K562 (cell line): ENCODE measurements around the gene EPB41L4A. TPM values are rescaled to one million over a fixed set of nuclear protein-coding genes. Genes with fewer than 3 reads are reported as not detected.

ENCODE experiments used
- ATAC-seq: fragments of 200-7000 bp; cut with Tn5 transposase; 3 replicates; pipeline ENCODE4 v1.9.1; 2020; ENCODE audit warnings: moderate library complexity
- BruUV-seq: library from RNA; stranded (reverse); fragments of 400-500 nt; replicated peaks from 2 replicates; lab custom pipeline; 2021; lab: Mats Ljungman, UMichigan
- CTCF ChIA-PET: fragments of 300-600 bp; formaldehyde crosslinking; extraction: SDS; loops from one replicate; lab custom pipeline; 2021; ENCODE audit warnings: low intra/inter-chr PET ratio; lab: Yijun Ruan, JAX
- POLR2A ChIA-PET: fragments of 300-600, 350-650 bp; sonication (Branson Sonifier 250); formaldehyde crosslinking; extraction: SDS; loops from one replicate; lab custom pipeline; 2021; ENCODE audit warnings: antibody characterized with exemption, inconsistent platforms; lab: Yijun Ruan, JAX
- DNase-seq, 4 experiments: peaks; one replicate each; pipeline versions ENCODE4 v3.0.0 to v3.0.0-alpha.2; 2011 to 2018; ENCODE audit warnings: low spot score in 3 of 4, mixed read lengths in 3 of 4; ENCODE audit errors: extremely low read depth in 1 of 4
- FAIRE-seq: peaks from 2 replicates; lab custom pipeline; 2011; peaks lifted over from hg19 to GRCh38; lab: Jason Lieb, UNC
- H2AFZ ChIP-seq: 2 replicates; pipeline ENCODE4 v1.6.0; 2011; ENCODE audit warnings: low read depth, low read length, control low read depth, inconsistent platforms
- H3K27ac ChIP-seq: fragments of 200-600 bp; 3 replicates; pipeline ENCODE4 v1.8.0; 2011; ENCODE audit warnings: low read depth, mild to moderate bottlenecking, control low read depth, inconsistent platforms, low read length, moderate library complexity, mixed read lengths; ENCODE audit errors: extremely low read depth
- H3K27me3 ChIP-seq, 2 experiments: fragments of 300-600 bp in 1 of 2; 2 replicates in 1 of 2; 3 replicates in 1 of 2; pipeline versions ENCODE4 v1.6.0 to v1.8.0; 2011; ENCODE audit warnings: inconsistent platforms in 2 of 2, low read length in 2 of 2, mild to moderate bottlenecking in 1 of 2, mixed read lengths in 1 of 2, moderate library complexity in 1 of 2; ENCODE audit not compliant: control insufficient read depth in 2 of 2, insufficient read depth in 2 of 2
- H3K36me3 ChIP-seq: fragments of 300-600 bp; 3 replicates; pipeline ENCODE4 v1.8.0; 2011; ENCODE audit warnings: mild to moderate bottlenecking, low read length, inconsistent platforms; ENCODE audit not compliant: control insufficient read depth, insufficient read depth
- H3K4me1 ChIP-seq, 2 experiments: fragments of 200-600 bp in 1 of 2; replicated peaks in 1 of 2; 2 replicates in 1 of 2; 3 replicates in 1 of 2; pipeline versions ENCODE4 v1.5.1 to v1.8.0; 2011; ENCODE audit warnings: inconsistent platforms in 2 of 2, low read length in 2 of 2, mild to moderate bottlenecking in 1 of 2, mixed read lengths in 1 of 2, moderate library complexity in 1 of 2; ENCODE audit not compliant: control insufficient read depth in 2 of 2, insufficient read depth in 2 of 2
- H3K4me2 ChIP-seq: 2 replicates; pipeline ENCODE4 v1.6.1; 2011; ENCODE audit warnings: low read length, control low read depth, inconsistent platforms, mixed read lengths; ENCODE audit not compliant: insufficient read depth
- H3K4me3 ChIP-seq: fragments of 200-600 bp; sonication (generic), shearing (Covaris generic); 2 replicates; pipeline ENCODE4 v1.5.1; 2016; ENCODE audit warnings: control low read depth, inconsistent platforms
- H3K79me2 ChIP-seq: fragments of 200-600 bp; 3 replicates; pipeline ENCODE4 v1.8.0; 2011; ENCODE audit warnings: low read length, inconsistent platforms; ENCODE audit not compliant: control insufficient read depth, insufficient read depth
- H3K9ac ChIP-seq, 2 experiments: 2 replicates each; pipeline versions ENCODE4 v1.6.0 to v1.6.1; 2011; ENCODE audit warnings: low read depth in 2 of 2, low read length in 2 of 2, control low read depth in 1 of 2, inconsistent platforms in 1 of 2, mild to moderate bottlenecking in 1 of 2, mixed read lengths in 1 of 2; ENCODE audit not compliant: insufficient read depth in 1 of 2
- H3K9me1 ChIP-seq: one replicate; pipeline ENCODE4 v1.6.0; 2011; ENCODE audit warnings: inconsistent platforms, mild to moderate bottlenecking, low read length, moderate library complexity; ENCODE audit not compliant: control insufficient read depth, insufficient read depth
- H3K9me3 ChIP-seq: replicated peaks from 2 replicates; pipeline ENCODE4 v1.5.1; 2011; ENCODE audit warnings: low read depth, low read length, inconsistent platforms; ENCODE audit not compliant: control insufficient read depth, insufficient read depth
- H4K20me1 ChIP-seq: replicated peaks from 2 replicates; pipeline ENCODE4 v1.6.1; 2011; ENCODE audit warnings: low read length, inconsistent platforms, mixed read lengths; ENCODE audit not compliant: control insufficient read depth, insufficient read depth
- HDAC8 ChIP-seq: fragments of 450-650 bp; IDR thresholded peaks from 2 replicates; pipeline ENCODE4 v1.6.1; 2016; ENCODE audit warnings: mild to moderate bottlenecking, missing genetic modification characterization, moderate library complexity, missing compliant biosample characterization
- TGIF2 ChIP-seq: sonication (generic); formaldehyde crosslinking; IDR thresholded peaks from 2 replicates; pipeline ENCODE4 v1.8.1; 2022; ENCODE audit warnings: mild to moderate bottlenecking, missing genetic modification reagents, moderate library complexity
- WGBS: fragments of 100-300 bp; shearing (Covaris generic); methylation state at CpG from one replicate; pipeline ENCODE4 v1.1.6; 2016; ENCODE audit warnings: low coverage, mixed read lengths; ENCODE audit not compliant: insufficient coverage; ENCODE audit errors: missing lambda C conversion rate; 5-methylcytosine and 5-hydroxymethylcytosine counted together
- in situ Hi-C: fragments of 300-500 bp; cut with MboI; formaldehyde crosslinking; loops from 4 replicates; pipeline ENCODE4 v1.15.0; 2018; ENCODE audit warnings: inconsistent platforms, mixed read lengths
- intact Hi-C: fragments of 100-400 bp; cut with micrococcal nuclease; formaldehyde crosslinking; loops from 2 replicates; pipeline ENCODE4 v1.14.2; 2022
- polyA plus RNA-seq, 8 experiments: library from polyadenylated mRNA; depleted of rRNA in 4 of 8; stranded (reverse) in 5 of 8; unstranded in 3 of 8; fragments of >200 nt; fragmentation: Nextera tagmentation in 2 of 8; fragmentation: Illumina TruSeq in 1 of 8; extraction: Ambion mirVana in 2 of 8; extraction: Trizol in 1 of 8; gene quantifications; 2 replicates each; pipeline versions ENCODE4 v1.2.1 to v1.2.3, GENCODE V29; 2011 to 2014; ENCODE audit warnings: inconsistent platforms in 1 of 8, missing spikeins in 1 of 8
- total RNA-seq, 7 experiments: library from RNA; depleted of rRNA in 6 of 7; stranded (reverse); fragments of >200 nt in 6 of 7; fragmentation: Illumina TruSeq in 2 of 7; extraction: Trizol in 2 of 7; gene quantifications; 2 replicates each; pipeline versions ENCODE4 v1.2.1 to v1.2.3, GENCODE V29; 2011 to 2021; ENCODE audit warnings: low replicate concordance in 1 of 7
- TF ChIP-seq, protein P1 (sequence below): fragments of 450-650 bp; IDR thresholded peaks from 2 replicates; pipeline ENCODE4 v1.7.0; 2016; ENCODE audit warnings: borderline replicate concordance
- TF ChIP-seq, protein P2 (sequence below): sonication (generic); formaldehyde crosslinking; IDR thresholded peaks from 2 replicates; pipeline ENCODE4 v1.8.0; 2022; ENCODE audit warnings: mild to moderate bottlenecking, missing genetic modification reagents, borderline replicate concordance

The EPB41L4A gene
- total and polyA plus RNA-seq, 9 of the 15 experiments (the other 6 are each of a cell fraction or from before 2014, with no cell fraction given), result 0.04 to 0.35 (median 0.12) TPM; not detected in 3

DNA sequence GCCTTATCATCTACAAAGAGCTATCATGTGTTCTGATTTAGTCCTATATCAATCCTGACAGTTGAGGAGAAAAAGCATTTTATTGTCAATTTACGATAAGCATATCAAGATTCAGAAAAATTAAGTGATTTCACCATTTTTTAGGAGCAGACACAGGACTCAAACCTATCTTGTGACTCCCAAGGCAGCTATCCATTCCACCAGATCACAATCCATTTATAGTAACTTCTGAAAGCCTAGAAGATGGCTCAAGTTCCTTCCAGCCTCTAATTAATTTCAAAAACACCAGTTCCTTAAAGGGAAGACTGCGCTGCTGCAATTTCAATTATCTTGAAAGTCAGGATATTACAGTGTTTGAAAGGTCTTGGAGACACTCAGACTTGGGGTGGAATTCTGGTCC lies 114.3 kb downstream of the EPB41L4A start:
- no peak overlapping the region for H3K9ac ChIP-seq
- FAIRE-seq (no peak), DNase-seq (no peak), ATAC-seq (no peak)
- no peaks in the 10 kb centered on the region for H3K27me3 ChIP-seq
- no peak overlapping the region for H3K4me2 ChIP-seq
- BruUV-seq, result no TSS peak
- H3K4me1 ChIP-seq, result no peaks in the 10 kb centered on the region
- ChIA-PET CTCF (no interaction called here), POLR2A (no interaction called here)
- no peaks in the 10 kb centered on the region for H3K9me3 ChIP-seq
- H3K27ac ChIP-seq, result no peak overlapping the region
- TF ChIP-seq TGIF2 (CRISPR knock-in tag), result no peak
- TF ChIP-seq, protein P1, sequence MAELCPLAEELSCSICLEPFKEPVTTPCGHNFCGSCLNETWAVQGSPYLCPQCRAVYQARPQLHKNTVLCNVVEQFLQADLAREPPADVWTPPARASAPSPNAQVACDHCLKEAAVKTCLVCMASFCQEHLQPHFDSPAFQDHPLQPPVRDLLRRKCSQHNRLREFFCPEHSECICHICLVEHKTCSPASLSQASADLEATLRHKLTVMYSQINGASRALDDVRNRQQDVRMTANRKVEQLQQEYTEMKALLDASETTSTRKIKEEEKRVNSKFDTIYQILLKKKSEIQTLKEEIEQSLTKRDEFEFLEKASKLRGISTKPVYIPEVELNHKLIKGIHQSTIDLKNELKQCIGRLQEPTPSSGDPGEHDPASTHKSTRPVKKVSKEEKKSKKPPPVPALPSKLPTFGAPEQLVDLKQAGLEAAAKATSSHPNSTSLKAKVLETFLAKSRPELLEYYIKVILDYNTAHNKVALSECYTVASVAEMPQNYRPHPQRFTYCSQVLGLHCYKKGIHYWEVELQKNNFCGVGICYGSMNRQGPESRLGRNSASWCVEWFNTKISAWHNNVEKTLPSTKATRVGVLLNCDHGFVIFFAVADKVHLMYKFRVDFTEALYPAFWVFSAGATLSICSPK, result no peak
- TF ChIP-seq, protein P2, sequence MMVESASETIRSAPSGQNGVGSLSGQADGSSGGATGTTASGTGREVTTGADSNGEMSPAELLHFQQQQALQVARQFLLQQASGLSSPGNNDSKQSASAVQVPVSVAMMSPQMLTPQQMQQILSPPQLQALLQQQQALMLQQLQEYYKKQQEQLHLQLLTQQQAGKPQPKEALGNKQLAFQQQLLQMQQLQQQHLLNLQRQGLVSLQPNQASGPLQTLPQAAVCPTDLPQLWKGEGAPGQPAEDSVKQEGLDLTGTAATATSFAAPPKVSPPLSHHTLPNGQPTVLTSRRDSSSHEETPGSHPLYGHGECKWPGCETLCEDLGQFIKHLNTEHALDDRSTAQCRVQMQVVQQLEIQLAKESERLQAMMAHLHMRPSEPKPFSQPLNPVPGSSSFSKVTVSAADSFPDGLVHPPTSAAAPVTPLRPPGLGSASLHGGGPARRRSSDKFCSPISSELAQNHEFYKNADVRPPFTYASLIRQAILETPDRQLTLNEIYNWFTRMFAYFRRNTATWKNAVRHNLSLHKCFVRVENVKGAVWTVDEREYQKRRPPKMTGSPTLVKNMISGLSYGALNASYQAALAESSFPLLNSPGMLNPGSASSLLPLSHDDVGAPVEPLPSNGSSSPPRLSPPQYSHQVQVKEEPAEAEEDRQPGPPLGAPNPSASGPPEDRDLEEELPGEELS (CRISPR knock-in tag), result no peak
- no peak for TF ChIP-seq HDAC8 (tag)
- intact Hi-C loops, result no loop called here
- in situ Hi-C loops, result no loop called here
- H2AFZ ChIP-seq, result no peak overlapping the region
- H3K9me1 ChIP-seq, result no peaks in the 10 kb centered on the region
- H3K4me3 ChIP-seq, result no peak overlapping the region
- no peaks in the 10 kb centered on the region for H4K20me1 ChIP-seq
- 4% methylated on average over 2 of the region's 2 CpGs for WGBS
- H3K36me3 ChIP-seq, result no peaks in the 10 kb centered on the region
- no peaks in the 10 kb centered on the region for H3K79me2 ChIP-seq
